Skeletal muscle satellite cell (primary cell): ENCODE results near the gene CYRIA.

Experiments
- H3K27me3 ChIP-seq: 2 replicates; pipeline ENCODE4 v1.7.0; 2013; ENCODE audit warnings: low read length; ENCODE audit not compliant: control insufficient read depth, insufficient read depth
- H3K36me3 ChIP-seq: 2 replicates; pipeline ENCODE4 v1.7.0; 2013; ENCODE audit warnings: mild to moderate bottlenecking, control low read depth, low read length; ENCODE audit not compliant: insufficient read depth
- H3K4me1 ChIP-seq: 2 replicates; pipeline ENCODE4 v1.7.0; 2013; ENCODE audit warnings: low read length; ENCODE audit not compliant: control insufficient read depth, insufficient read depth
- H3K4me2 ChIP-seq: 2 replicates; pipeline ENCODE4 v1.7.0; 2013; ENCODE audit warnings: mild to moderate bottlenecking, low read length
- H3K4me3 ChIP-seq: 2 replicates; pipeline ENCODE4 v1.7.0; 2013; ENCODE audit warnings: low read length
- H3K9ac ChIP-seq: 2 replicates; pipeline ENCODE4 v1.7.0; 2013; ENCODE audit warnings: mild to moderate bottlenecking, low read depth, low read length, moderate library complexity
- H3K9me3 ChIP-seq: replicated peaks from 2 replicates; pipeline ENCODE4 v1.7.0; 2013; ENCODE audit warnings: mild to moderate bottlenecking, control low read depth, low read length

The CYRIA gene

DNA sequence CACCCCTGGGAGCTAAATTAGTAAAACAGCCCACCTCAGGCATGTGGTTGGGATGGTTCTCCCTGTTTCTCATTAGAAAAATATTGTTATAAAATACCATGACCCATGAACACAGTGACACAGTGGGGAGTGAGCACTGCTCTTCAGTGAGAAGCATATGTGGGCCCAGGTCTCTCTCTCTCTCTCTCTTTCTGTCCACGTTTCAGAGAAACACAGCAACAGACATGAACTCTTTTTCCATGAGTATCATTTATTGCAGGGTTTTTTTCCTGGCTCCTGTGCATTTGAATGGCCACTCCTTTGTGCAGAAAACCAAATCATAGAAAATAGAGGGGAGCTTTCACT lies 41.2 kb downstream of the CYRIA start:
- H3K4me3 ChIP-seq: no peak overlapping the region
- no peaks in the 10 kb centered on the region for H3K9me3 ChIP-seq
- H3K27me3 ChIP-seq: no peaks in the 10 kb centered on the region
- peaks cover 66% of the 10 kb centered on the region for H3K4me1 ChIP-seq
- no peak overlapping the region for H3K4me2 ChIP-seq
- H3K36me3 ChIP-seq: no peaks in the 10 kb centered on the region
- H3K9ac ChIP-seq: no peak overlapping the region

DNA sequence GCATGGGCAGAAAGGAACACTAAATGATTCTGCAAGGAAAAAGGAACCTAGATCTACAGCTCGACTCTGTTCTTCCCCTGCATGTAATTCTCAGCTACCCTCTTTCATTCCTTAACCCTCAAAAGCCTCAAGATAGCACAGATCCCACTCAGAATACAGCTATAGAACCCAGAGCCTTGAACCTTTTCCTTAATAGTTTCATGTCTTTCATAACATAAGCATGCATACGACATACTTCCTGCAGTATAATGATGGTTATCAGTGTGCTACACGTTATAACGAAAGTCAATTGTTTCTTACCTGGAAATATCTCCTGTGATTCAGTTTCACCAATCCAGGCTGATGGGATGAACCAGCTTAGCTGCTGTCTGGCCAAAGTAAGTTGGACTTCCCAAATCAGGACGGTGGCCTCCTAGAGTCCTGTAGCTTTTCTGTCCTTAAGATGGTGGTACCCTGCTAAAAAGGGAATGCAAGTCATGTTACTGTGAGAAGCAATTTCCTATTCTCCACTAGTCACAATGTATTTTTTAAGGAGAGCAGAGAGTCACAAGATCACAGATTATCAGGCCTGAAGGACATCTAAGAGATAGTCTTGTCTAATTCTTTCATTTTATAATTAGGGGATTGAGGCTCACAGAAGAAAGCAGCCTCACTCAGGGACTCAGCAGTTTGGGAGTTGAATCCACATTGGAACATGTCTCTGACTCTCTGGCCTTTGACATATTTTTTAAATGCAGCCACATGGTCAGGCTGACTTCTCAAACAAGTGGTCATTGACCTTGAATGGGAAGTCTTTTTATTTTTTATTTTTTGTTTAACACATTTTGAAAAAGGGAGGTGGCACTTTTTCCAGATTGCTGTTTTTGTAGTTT lies 41.8 kb downstream of the CYRIA start:
- Histone ChIP-seq H3K36me3 (no peaks in the 10 kb centered on the region), H3K27me3 (no peaks in the 10 kb centered on the region), H3K4me2 (no peak overlapping the region), H3K4me3 (no peak overlapping the region), H3K9me3 (no peaks in the 10 kb centered on the region), H3K4me1 (peaks cover 63% of the 10 kb centered on the region), H3K9ac (no peak overlapping the region)

DNA sequence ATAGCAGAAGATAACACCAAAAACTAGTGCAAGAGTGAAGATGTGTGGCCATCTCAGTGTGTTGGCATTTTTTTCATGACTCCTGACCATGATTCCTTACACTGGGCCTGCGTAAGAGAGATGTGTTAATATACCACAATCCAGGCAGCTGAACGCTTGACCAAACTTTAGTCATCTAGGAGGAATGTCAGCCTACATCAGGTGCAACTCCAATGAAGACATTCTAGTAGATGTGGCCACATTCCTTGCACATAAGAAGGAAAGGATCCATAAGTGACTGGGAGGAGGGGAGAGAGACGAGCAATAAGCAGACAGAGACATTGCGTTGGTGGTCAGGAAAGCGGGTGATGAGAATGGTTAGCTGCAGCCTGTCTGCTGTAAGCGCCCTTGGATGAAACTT lies 42.6 kb downstream of the CYRIA start:
- no peaks in the 10 kb centered on the region for H3K9me3 ChIP-seq
- no peaks in the 10 kb centered on the region for H3K36me3 ChIP-seq
- H3K4me1 ChIP-seq: peaks cover 55% of the 10 kb centered on the region
- H3K9ac ChIP-seq: no peak overlapping the region
- H3K27me3 ChIP-seq: no peaks in the 10 kb centered on the region
- H3K4me2 ChIP-seq: no peak overlapping the region
- no peak overlapping the region for H3K4me3 ChIP-seq

DNA sequence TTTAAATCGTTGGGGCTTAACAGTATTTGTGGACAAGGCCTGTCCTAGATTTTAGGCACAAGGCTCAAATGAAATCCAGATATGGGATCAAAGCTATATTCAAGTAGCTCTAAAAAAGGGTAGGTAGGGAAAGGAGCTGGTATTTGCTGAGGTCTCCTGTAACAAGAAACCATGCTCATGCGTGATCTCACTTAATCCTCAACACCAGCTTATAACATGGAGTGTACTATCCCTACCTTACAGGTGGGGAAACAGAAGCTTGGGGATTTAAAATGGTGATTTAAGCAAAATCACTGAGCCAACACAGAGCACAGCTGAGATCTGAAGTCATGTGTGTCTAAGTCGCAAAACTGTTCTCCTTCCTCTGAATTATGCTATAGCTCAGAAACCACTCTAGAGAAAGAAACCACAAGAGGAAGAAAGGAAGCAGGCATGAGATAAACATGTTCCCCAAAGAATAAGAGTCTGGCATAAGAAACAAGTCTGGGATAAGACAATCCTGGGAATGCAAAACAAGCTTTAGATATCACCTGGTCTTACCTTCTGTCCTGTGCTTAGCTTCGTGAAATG lies 43.1 kb downstream of the CYRIA start:
- Histone ChIP-seq H3K9me3 (no peaks in the 10 kb centered on the region), H3K36me3 (no peaks in the 10 kb centered on the region), H3K4me1 (peaks cover 50% of the 10 kb centered on the region), H3K27me3 (no peaks in the 10 kb centered on the region), H3K4me3 (no peak overlapping the region), H3K4me2 (no peak overlapping the region), H3K9ac (no peak overlapping the region)

DNA sequence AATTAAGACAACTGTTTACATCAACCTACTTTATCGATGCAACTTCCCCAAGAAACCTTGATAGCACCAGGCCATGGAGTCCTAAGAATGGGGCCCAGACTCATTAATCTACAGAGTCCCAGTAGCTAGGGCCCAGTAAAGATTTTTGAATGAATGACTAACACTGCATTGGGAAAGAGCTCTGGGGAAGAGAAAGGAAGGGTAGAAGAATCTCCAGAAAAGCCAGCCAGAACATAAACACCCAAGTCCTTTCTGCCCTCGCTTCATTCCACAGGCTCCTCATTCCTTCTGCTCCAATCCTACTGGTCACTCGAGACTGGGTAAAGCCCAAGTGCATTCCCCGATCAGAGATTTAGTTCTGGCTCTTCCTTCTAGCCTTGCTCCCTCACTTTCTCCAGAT lies 44.3 kb downstream of the CYRIA start:
- Histone ChIP-seq H3K4me3 (no peak overlapping the region), H3K9ac (no peak overlapping the region), H3K4me1 (peaks cover 41% of the 10 kb centered on the region), H3K4me2 (no peak overlapping the region), H3K27me3 (no peaks in the 10 kb centered on the region), H3K36me3 (no peaks in the 10 kb centered on the region), H3K9me3 (no peaks in the 10 kb centered on the region)

DNA sequence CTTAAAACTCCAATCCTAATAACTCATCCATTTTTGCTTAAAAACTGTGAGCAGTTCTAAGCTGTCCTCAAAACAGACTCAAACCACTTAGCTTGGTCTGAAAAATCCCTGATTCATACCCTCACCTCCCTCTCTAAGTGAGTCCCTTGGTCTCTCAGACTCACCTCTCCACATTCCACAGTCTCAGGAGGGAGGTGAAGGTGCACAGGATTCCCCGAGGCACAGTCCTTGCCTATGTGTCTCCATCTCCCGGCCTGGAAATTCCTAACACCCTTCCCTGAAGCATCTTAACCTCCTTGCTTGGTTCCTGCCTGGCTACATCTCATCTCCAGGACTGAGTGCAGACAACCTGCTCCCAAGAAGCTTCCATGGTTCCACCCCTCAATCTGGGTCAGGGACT lies 45.0 kb downstream of the CYRIA start:
- Histone ChIP-seq H3K27me3 (no peaks in the 10 kb centered on the region), H3K4me1 (peaks cover 33% of the 10 kb centered on the region)

DNA sequence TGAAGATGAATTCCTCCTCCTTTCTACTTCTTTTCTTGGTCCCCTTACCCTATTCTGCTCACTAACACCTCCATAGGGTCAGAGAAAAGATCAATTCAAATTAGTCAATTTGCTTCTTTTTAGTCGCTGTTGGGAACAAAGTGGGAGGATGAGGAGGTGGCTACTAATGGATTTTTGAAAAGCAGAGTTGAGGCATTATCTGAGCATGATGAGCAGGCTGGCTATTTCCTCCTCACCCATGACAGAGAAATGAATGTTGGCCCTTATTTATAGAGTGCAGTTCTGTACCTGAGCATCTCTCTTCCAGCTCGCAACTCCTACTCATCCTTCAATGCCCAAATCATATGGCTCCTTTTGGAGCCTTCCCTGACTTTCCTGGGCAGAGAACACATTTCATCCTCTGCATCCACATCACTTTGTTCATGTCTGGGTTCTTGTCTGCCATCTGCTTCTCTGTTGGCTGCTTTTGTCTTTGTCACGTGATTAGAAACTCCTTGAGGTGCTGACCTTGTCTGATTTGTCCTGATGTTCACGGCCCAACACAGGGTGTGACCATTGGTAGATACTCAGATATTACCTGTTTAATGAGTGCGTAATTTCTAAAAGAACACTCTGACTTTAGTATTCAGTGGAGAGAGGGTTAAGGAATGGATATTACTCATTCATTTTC lies 45.9 kb downstream of the CYRIA start:
- no peak overlapping the region for H3K4me2 ChIP-seq
- H3K9ac ChIP-seq: no peak overlapping the region
- H3K36me3 ChIP-seq: no peaks in the 10 kb centered on the region
- peaks cover 4% of the 10 kb centered on the region for H3K27me3 ChIP-seq
- no peak overlapping the region for H3K4me3 ChIP-seq
- no peaks in the 10 kb centered on the region for H3K9me3 ChIP-seq
- peaks cover 26% of the 10 kb centered on the region for H3K4me1 ChIP-seq

More for the DNA sequence above, 45.0 kb downstream of the CYRIA start:
- Histone ChIP-seq H3K9ac (no peak overlapping the region), H3K36me3 (no peaks in the 10 kb centered on the region), H3K4me3 (no peak overlapping the region), H3K4me2 (no peak overlapping the region), H3K9me3 (no peaks in the 10 kb centered on the region)

DNA sequence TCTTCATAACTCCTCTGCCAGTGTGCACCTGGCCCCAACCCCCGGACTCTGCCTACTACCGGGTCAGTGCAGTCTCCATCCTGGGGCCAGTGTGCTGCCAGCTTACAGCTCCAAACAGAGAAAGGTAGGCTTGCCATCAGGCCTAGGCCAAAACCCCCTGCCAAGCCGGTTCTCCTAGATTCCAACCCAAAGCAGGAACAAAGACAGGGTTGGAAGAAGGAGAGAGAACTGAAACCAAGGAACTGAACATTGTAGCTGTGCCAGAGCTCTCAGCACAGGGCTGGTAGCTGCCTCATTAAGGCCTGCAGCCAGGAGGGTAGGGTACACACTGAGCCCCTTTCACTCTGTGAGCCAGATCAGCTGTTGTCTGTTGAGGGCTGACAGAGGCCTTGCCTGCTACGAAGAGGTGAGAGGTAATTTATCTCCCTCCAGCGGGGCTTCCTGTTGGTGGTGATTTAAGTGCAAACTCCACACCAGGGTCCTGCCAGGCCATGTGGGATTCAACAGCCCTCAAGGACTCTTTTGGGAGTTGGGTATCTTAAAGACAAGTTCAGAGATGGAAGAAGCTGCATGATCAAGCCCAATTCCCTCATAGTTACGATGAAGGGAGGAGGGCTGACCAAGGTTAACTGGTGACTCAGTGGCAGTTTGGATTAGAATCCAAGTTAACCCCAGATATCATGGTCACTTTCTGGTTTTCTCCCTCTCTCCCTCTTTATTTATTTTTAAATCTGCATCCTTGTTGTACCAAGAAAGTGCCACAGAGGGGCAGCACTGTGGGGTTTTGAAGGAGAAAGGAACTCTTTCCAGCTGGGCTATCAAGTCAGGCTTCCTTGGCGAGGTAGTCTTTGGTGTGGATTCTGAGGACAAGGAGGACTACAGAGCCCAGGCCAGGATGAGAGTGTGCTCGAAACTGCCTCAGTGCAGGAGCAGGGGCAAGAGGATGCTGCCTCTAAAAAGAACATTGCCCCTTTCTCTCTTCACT lies 48.1 kb downstream of the CYRIA start:
- Histone ChIP-seq H3K4me2 (no peak overlapping the region), H3K27me3 (peaks cover 4% of the 10 kb centered on the region), H3K4me1 (peaks cover 17% of the 10 kb centered on the region), H3K9ac (no peak overlapping the region), H3K4me3 (no peak overlapping the region), H3K36me3 (no peaks in the 10 kb centered on the region), H3K9me3 (no peaks in the 10 kb centered on the region)
